GM23248 (cell line): Measurements from ENCODE around the gene CIROP.

ENCODE experiments used
- EZH2 ChIP-seq: fragments of 200-600 bp; sonication (generic); IDR thresholded peaks from 2 replicates; pipeline ENCODE4 v1.6.1; 2018; ENCODE audit warnings: antibody characterized with exemption, mild to moderate bottlenecking; ENCODE audit not compliant: insufficient read depth, poor library complexity, severe bottlenecking
- EZH2phosphoT487 ChIP-seq: fragments of 200-600 bp; sonication (generic); IDR thresholded peaks from 2 replicates; pipeline ENCODE4 v1.6.1; 2018; ENCODE audit warnings: antibody characterized with exemption, moderate library complexity, mild to moderate bottlenecking, low read depth; ENCODE audit not compliant: insufficient read depth

DNA sequence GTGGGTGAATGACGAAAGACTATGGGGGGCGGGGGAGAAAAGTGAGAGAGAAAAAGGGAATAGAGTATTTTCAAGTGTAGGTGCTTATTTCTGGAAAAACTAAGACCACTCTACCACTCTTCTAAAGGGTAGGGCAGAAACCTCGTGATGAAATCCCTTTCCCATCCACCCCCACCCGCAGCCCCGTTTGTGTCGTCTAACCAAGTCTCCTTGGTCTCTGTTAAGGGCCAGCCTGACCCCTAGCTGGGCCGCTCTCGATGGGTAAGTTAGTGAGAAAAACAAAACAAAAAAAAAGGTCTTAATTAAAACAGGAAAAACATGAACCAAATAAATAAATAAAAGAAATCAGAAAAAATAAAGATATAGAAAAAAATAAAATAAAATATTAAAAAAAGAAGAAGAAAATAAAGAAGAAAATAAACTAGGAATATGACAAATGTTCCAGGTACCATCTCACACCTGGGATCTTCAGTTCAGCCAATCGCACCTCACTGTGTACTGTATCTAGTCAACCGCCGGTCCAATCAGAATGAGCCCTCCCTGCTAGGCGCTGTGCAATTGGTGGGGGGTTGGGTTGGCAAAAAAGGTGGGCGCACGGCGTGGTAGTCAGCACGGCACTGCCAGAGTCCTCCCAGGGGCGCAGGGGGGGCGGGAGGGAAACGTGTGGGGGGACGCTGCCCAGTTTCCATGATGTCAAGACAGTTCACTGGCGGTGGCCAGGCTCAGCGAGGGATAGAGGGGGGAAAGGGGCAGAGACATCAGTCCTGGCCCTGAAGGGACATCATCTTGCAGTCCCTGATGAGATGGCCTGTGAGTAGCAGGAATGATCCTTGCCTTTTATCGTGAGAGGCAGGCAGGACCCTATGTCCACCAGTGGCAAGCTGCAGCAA lies 37.7 kb downstream of the CIROP start:
- no peak for TF ChIP-seq EZH2
- TF ChIP-seq EZH2phosphoT487, result no peak
